Ectodermal cell (in vitro differentiated cells): Measurements from ENCODE around the gene IGSF8.

ENCODE experiments used
- H3K27ac ChIP-seq: 2 replicates; pipeline ENCODE4 v1.7.0; 2013; ENCODE audit warnings: mild to moderate bottlenecking, low read depth, low read length; ENCODE audit not compliant: insufficient read depth, poor library complexity, severe bottlenecking
- H3K27me3 ChIP-seq: 2 replicates; pipeline ENCODE4 v1.7.0; 2013; ENCODE audit warnings: mild to moderate bottlenecking, low read length; ENCODE audit not compliant: insufficient read depth, control insufficient read depth, poor library complexity, severe bottlenecking
- H3K36me3 ChIP-seq: one replicate; pipeline ENCODE4 v1.7.0; 2013; ENCODE audit warnings: low read length; ENCODE audit not compliant: control insufficient read depth, insufficient read depth
- H3K4me1 ChIP-seq: one replicate; pipeline ENCODE4 v1.7.0; 2013; ENCODE audit warnings: low read length; ENCODE audit not compliant: control insufficient read depth, insufficient read depth
- H3K4me3 ChIP-seq: 2 replicates; pipeline ENCODE4 v1.7.0; 2013; ENCODE audit warnings: low read depth, low read length, control low read depth; ENCODE audit not compliant: insufficient read depth
- H3K9me3 ChIP-seq: 2 replicates; pipeline ENCODE4 v1.7.0; 2013; ENCODE audit warnings: mild to moderate bottlenecking, low read length, moderate library complexity; ENCODE audit not compliant: control insufficient read depth
- WGBS, 2 experiments: methylation state at CpG; one replicate each; pipeline ENCODE4 v1.1.7; 2013; ENCODE audit warnings: missing lambda C conversion rate in 2 of 2; 5-methylcytosine and 5-hydroxymethylcytosine counted together

The IGSF8 gene

DNA sequence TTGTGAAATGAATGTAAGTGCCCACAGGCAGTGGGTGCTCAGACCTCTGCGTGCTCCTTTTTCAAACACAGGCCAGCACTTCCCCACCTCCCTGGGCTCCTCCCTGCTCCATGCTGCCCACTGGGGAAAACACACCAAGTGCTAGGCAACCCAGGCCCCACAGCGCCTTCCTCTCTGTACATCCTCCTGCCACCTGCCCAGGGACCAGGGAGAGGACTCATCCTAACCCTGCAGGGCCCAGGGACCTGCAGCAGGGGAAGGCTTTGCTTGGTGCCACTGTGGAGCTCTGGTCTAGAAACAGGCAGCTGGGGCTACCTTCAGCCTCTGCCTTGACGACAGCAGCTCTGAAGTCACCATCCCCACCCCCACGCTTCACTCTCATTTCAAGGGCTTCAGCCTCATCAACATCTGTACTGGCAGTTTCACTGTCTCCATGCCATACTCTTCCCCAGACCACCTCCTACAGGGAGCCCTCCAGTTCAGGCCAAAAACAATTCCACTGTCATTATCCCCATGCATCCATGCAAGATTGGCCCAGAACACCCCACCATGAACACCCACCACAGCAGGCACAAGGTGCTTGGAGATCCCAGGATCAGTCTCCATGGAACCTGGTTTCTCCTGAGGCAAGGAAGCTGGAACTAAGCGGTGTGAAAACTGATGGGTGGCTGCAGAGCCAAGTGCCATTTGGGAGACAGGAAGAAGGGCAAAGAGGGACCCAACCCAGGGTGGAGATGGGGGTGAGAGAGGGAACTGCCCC is 1.1 kb downstream of the IGSF8 start:
- no peaks in the 10 kb centered on the region for H3K36me3 ChIP-seq
- H3K27ac ChIP-seq: no peak overlapping the region
- H3K27me3 ChIP-seq: peaks cover 16% of the 10 kb centered on the region
- WGBS, 2 experiments: 52 to 60% methylated on average over 5 of the region's 5 CpGs
- H3K4me1 ChIP-seq: peaks cover 34% of the 10 kb centered on the region
- H3K9me3 ChIP-seq: no peaks in the 10 kb centered on the region
- peak overlapping the region; percentile 61 for H3K4me3 ChIP-seq

GRCh38 chr1:160096274-160097116 is 1.9 kb downstream of the IGSF8 start:
- Histone ChIP-seq H3K9me3 (no peaks in the 10 kb centered on the region), H3K4me3 (no peak overlapping the region), H3K36me3 (no peaks in the 10 kb centered on the region), H3K4me1 (peaks cover 27% of the 10 kb centered on the region), H3K27me3 (peaks cover 16% of the 10 kb centered on the region), H3K27ac (no peak overlapping the region)
- WGBS, 2 experiments: 83 to 87% methylated on average over 4 of the region's 4 CpGs

DNA sequence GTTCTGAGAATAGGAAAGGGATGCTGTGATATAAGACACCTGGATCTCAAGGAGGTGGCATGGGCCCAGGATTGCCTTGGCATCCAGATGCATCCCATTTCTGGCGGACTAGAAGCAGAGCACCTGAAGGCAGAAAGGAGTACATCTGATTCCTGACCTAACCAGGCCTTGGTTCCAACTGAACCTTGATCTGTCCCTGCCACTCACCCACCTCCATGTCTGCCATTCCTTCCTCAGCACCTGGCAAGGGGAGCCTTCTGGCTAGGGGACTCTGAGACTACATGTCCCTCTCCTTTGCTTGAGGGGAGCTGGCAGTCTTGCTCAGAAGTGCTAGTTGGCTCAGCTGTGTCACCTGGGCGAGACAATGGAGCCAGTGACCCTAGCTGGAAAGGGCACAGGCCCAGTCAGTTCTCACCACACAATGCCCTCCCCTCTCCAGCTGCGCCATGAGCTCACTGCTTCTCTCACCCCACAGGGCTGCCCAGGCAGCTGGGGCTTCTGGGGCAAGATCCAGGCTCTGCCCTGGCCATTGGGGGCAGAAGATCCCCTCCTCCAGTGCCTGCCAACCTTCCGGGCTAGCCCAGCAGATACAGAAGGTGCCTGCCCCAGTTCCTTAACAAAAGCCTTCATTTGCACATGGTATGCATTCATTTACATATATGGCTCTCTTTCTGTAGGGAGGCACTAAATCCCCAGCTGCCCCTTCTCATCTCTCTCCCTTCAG is 2.9 kb downstream of the IGSF8 start:
- Histone ChIP-seq H3K4me3 (no peak overlapping the region), H3K4me1 (peaks cover 23% of the 10 kb centered on the region), H3K36me3 (no peaks in the 10 kb centered on the region), H3K27me3 (peaks cover 16% of the 10 kb centered on the region), H3K27ac (no peak overlapping the region), H3K9me3 (no peaks in the 10 kb centered on the region)
- WGBS, 2 experiments: 70 to 76% methylated on average over 4 of the region's 4 CpGs

- H3K4me3 ChIP-seq: no peak overlapping the region
- H3K27ac ChIP-seq: no peak overlapping the region
- no peaks in the 10 kb centered on the region for H3K9me3 ChIP-seq
- peaks cover 23% of the 10 kb centered on the region for H3K4me1 ChIP-seq
- 94 to 97% methylated on average over 14 of the region's 14 CpGs for WGBS, 2 experiments
- H3K36me3 ChIP-seq: no peaks in the 10 kb centered on the region
- peaks cover 11% of the 10 kb centered on the region for H3K27me3 ChIP-seq
These were observed 3.6 kb downstream of the IGSF8 start for GRCh38 chr1:160094806-160095205.

GRCh38 chr1:160094291-160094625 is 4.2 kb downstream of the IGSF8 start:
- H3K27ac ChIP-seq: no peak overlapping the region
- H3K27me3 ChIP-seq: peaks cover 6% of the 10 kb centered on the region
- no peak overlapping the region for H3K4me3 ChIP-seq
- no peaks in the 10 kb centered on the region for H3K9me3 ChIP-seq
- no peaks in the 10 kb centered on the region for H3K36me3 ChIP-seq
- 94 to 95% methylated on average over 4 of the region's 4 CpGs for WGBS, 2 experiments
- H3K4me1 ChIP-seq: peaks cover 23% of the 10 kb centered on the region

DNA sequence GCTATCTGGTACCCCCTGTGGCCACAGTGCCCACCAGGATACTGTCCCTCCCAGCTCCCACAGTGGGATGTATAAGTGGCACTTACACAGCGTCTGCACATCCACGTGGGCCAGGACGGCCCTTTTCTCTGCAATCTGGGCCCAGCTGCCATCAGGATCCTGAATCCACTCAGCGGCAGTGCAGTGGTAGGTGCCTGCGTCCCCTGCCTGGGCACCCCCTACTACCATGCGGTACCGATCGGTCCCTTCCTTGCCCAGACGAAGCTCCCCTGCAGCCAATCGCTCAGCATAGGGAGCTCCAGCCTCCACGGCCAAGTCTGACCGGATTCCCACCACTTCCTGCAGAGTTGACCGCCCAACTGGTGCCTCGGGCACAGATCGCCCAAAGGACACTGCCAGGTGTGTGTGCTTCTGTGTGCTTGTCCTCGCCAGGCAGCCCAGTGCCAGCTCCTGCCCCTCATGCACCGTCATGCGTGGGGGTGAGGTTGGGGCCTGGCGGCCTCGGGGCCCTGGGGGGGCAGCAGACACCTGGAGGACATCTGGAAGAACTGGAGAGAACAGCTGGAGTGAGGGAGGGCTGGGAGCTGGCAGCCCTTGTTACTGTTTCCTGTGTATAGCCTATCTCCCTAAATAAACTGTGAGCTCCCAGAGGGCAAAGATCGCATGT is 4.7 kb downstream of the IGSF8 start:
- H3K27me3 ChIP-seq: peaks cover 6% of the 10 kb centered on the region
- H3K4me3 ChIP-seq: no peak overlapping the region
- WGBS, 2 experiments: 94% methylated on average over 21 of the region's 21 CpGs
- peaks cover 23% of the 10 kb centered on the region for H3K4me1 ChIP-seq
- H3K9me3 ChIP-seq: no peaks in the 10 kb centered on the region
- no peak overlapping the region for H3K27ac ChIP-seq
- H3K36me3 ChIP-seq: no peaks in the 10 kb centered on the region

- H3K27me3 ChIP-seq: peaks cover 6% of the 10 kb centered on the region
- H3K4me3 ChIP-seq: no peak overlapping the region
- WGBS, 2 experiments: 93 to 94% methylated on average over 9 of the region's 9 CpGs
- H3K9me3 ChIP-seq: no peaks in the 10 kb centered on the region
- H3K36me3 ChIP-seq: no peaks in the 10 kb centered on the region
- H3K27ac ChIP-seq: no peak overlapping the region
- peaks cover 23% of the 10 kb centered on the region for H3K4me1 ChIP-seq
These were observed 5.4 kb downstream of the IGSF8 start for GRCh38 chr1:160093069-160093395.

DNA sequence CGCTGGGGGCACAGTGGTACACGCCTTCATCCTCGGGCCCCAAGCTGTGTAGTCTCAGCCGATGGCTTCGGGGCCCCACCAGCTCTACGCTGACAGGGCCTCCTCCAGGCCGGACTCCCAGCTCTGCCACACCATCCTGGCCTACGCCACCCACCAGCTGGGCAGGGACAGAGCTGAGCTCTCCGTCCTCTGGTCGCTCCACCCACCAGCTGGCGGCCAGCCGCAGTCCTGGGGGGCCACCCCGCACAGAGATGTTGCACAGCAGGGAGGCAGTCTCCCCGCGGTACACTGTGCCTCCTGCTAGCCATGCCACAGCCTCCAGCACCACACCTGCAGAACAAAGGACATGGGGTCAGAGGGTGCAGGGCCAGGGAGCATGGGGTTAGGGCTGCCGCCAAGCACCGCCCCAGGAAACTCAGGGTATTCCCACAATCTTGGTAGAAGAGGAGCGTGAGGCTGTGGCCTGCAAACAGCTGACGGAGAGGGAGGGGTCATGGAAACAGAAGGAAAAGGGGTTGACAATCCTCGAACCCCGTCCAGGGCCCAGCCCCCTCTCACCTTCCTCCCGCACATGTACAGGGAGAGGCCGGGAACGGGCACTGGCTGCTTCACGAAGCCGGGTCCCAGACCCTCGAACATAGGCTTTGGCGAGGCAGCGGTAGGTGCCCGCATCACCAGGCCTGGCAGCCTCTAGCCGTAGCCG is 5.9 kb downstream of the IGSF8 start:
- 93 to 94% methylated on average over 32 of the region's 32 CpGs for WGBS, 2 experiments
- Histone ChIP-seq H3K27ac (no peak overlapping the region), H3K4me1 (peaks cover 18% of the 10 kb centered on the region), H3K36me3 (no peaks in the 10 kb centered on the region), H3K4me3 (no peak overlapping the region), H3K9me3 (no peaks in the 10 kb centered on the region), H3K27me3 (peaks cover 1% of the 10 kb centered on the region)

DNA sequence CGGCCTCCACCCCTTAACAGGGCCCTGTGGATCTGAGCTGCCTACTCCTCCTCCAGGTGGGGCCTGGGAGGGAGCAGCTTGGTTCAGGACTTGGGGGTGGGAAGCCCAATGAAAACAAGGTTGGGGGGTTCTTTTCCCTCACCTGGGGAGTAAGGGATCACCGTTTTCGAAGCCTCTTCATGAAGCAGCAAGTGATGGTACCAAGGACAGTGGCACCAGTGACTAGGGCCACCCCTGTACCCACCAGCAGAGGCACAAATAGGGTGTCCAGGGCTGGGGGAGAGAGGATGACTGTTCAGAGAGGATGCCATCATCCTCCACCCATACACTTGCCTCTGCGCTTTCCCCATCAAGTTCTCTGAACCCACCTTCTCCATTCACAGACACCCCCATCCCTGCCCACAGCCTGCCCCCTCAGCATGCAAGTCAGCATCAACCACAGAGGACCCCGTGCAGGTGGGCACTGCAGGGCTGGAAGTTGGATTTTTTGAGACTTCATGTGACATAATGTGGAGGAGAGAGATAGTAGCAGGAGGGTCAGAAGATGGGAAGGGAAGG is 6.7 kb downstream of the IGSF8 start:
- no peak overlapping the region for H3K4me3 ChIP-seq
- no peaks in the 10 kb centered on the region for H3K36me3 ChIP-seq
- 96 to 98% methylated on average over 5 of the region's 5 CpGs for WGBS, 2 experiments
- H3K9me3 ChIP-seq: no peaks in the 10 kb centered on the region
- H3K27me3 ChIP-seq: no peaks in the 10 kb centered on the region
- H3K4me1 ChIP-seq: peaks cover 14% of the 10 kb centered on the region
- no peak overlapping the region for H3K27ac ChIP-seq
